GM10248 (cell line): ENCODE results near the gene CCNYL1.

Source experiments
- CTCF ChIA-PET: fragments of 300-600 bp; sonication (Branson Sonifier 250); formaldehyde crosslinking; extraction: SDS; loops from one replicate; lab custom pipeline; 2021; ENCODE audit warnings: antibody characterized with exemption; lab: Yijun Ruan, JAX
- POLR2A ChIA-PET: fragments of 350-650 bp; sonication (Branson Sonifier 250); formaldehyde crosslinking; extraction: SDS; loops from one replicate; lab custom pipeline; 2020; ENCODE audit warnings: antibody characterized with exemption; lab: Yijun Ruan, JAX
- DNase-seq: peaks from one replicate; pipeline ENCODE4 v3.0.0; 2012; ENCODE audit errors: extremely low spot score
- CTCF ChIP-seq: IDR thresholded peaks from 2 replicates; pipeline ENCODE4 v1.5.1; 2012; ENCODE audit warnings: mild to moderate bottlenecking, low read depth; ENCODE audit errors: extremely low read depth, missing control alignments, control extremely low read depth

CCNYL1 gene

GRCh38 chr2:207778298-207778882 lies 67.0 kb downstream of the CCNYL1 start:
- DNase-seq: no peak
- ChIA-PET CTCF (no interaction called here), POLR2A (no interaction called here)
- no peak for TF ChIP-seq CTCF

GRCh38 chr2:207779523-207779922 lies 68.1 kb downstream of the CCNYL1 start:
- DNase-seq: no peak
- POLR2A ChIA-PET: no interaction called here

GRCh38 chr2:207782238-207783030 lies 71.0 kb downstream of the CCNYL1 start:
- TF ChIP-seq CTCF: no peak
- no peak for DNase-seq
- CTCF ChIA-PET: interaction anchor here (1.3 to 2.4 kb wide), 2 partner anchors 9 to 37 kb away, joined by 4 to 8 read pairs; no protein-coding TSS in a partner anchor
- POLR2A ChIA-PET: no interaction called here

More at GRCh38 chr2:207779523-207779922, 68.1 kb downstream of the CCNYL1 start:
- TF ChIP-seq CTCF: no peak
- CTCF ChIA-PET: no interaction called here

GRCh38 chr2:207783514-207783913 lies 72.1 kb downstream of the CCNYL1 start:
- no peak for TF ChIP-seq CTCF
- POLR2A ChIA-PET: no interaction called here
- CTCF ChIA-PET: interaction anchor here (1.3 to 2.4 kb wide), 3 partner anchors 8 to 38 kb away, joined by 4 to 8 read pairs (median 4); no protein-coding TSS in a partner anchor
- no peak for DNase-seq

GRCh38 chr2:207784898-207785297 lies 73.5 kb downstream of the CCNYL1 start:
- ChIA-PET POLR2A (no interaction called here), CTCF (interaction anchor here (1.6 kb wide), 1 partner anchor 9 kb away, joined by 4 read pairs; no protein-coding TSS in a partner anchor)
- DNase-seq: no peak
- TF ChIP-seq CTCF: no peak

GRCh38 chr2:207787017-207787416 lies 75.6 kb downstream of the CCNYL1 start:
- ChIA-PET CTCF (no interaction called here), POLR2A (no interaction called here)
- TF ChIP-seq CTCF: no peak
- no peak for DNase-seq
